Activated CD4-positive, alpha-beta T cell treated with anti-CD3 and anti-CD28 coated beads for 36 hours (primary cell): ENCODE data around the gene CASKIN1. TPM values are rescaled to one million over a fixed set of nuclear protein-coding genes. Genes with fewer than 3 reads are reported as not detected.

Experiments
- ATAC-seq: fragments of 200-7000 bp; cut with Tn5 transposase; one replicate; pipeline ENCODE4 v1.10.0; 2021; ENCODE audit warnings: mild to moderate bottlenecking, moderate library complexity
- CTCF ChIA-PET: fragments of 350-600 bp; sonication (Branson Sonifier 250); formaldehyde crosslinking; loops from one replicate; lab custom pipeline; 2021; ENCODE audit warnings: antibody characterized with exemption; lab: Charles Lee
- POLR2A ChIA-PET: fragments of 350-600 bp; sonication (Branson Sonifier 250); formaldehyde crosslinking; loops from one replicate; lab custom pipeline; 2021; ENCODE audit warnings: antibody characterized with exemption, inconsistent platforms; lab: Charles Lee
- DNase-seq: peaks from one replicate; pipeline ENCODE4 v3.0.0-alpha.2; 2020
- H3K27ac Mint-ChIP-seq: one replicate; pipeline ENCODE4 v1.8.0; 2021; ENCODE audit warnings: mixed read lengths
- H3K27me3 Mint-ChIP-seq: one replicate; pipeline ENCODE4 v1.8.0; 2021; ENCODE audit warnings: mixed read lengths
- H3K36me3 Mint-ChIP-seq: one replicate; pipeline ENCODE4 v1.8.0; 2021; ENCODE audit warnings: low read depth, mixed read lengths
- H3K4me1 Mint-ChIP-seq: one replicate; pipeline ENCODE4 v1.8.0; 2021; ENCODE audit warnings: mixed read lengths
- H3K4me3 Mint-ChIP-seq: one replicate; pipeline ENCODE4 v1.8.0; 2021; ENCODE audit warnings: mild to moderate bottlenecking, moderate library complexity, mixed read lengths
- H3K9me3 Mint-ChIP-seq: one replicate; pipeline ENCODE4 v1.8.0; 2021; ENCODE audit warnings: low read depth, mixed read lengths
- intact Hi-C, 2 experiments: fragments of 100-400 bp; cut with DNase I in 1 of 2; cut with micrococcal nuclease in 1 of 2; formaldehyde crosslinking; loops; one replicate each; pipeline versions ENCODE4 v1.14.2 to v1.15.1; 2022 to 2024; cut with DNase I, micrococcal nuclease
- total RNA-seq, 2 experiments: library from RNA; stranded (reverse); gene quantifications; one replicate each; pipeline ENCODE4 v1.2.3, GENCODE V29; 2021

The CASKIN1 gene
- total RNA-seq, 2 experiments from 2014 or later = 0.98 to 1.3 TPM

DNA sequence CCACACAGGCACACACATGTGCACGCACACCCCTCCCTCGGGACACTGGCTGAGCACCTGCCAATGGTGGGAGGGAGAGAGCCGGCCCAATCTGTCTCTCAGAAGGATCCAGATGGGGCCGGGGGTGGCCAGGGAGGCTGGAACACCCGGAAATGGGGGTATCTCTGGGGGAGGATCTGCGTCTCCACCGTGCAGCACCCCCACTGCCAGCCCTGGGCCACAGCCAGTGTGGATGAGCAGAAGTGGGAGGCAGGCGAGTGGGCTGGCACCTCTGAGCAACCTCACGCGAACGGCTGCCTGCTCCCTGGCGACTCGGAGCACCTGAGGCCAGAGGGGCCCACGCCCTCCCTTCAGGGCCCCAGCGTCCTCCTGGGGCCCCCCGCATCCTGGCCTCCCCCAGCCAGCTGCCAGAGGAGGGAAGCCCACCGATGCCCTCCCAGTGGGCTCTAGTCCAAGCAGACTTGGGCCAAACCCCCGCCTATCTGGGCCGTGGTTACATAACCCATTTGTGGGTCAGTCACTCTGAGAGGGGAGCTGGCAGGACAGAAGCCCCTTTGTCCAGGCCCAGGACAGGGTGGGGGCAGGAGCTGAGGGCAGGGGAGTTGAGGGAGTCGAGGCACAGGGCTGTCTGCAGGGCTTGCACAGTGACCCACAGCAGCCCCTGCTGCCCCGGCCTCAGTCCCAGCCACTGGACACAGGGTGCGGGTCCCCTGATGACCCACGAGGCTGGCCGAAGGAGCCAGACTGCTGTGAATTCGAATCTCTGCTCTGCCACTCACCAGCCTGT, 5.6 kb downstream of the CASKIN1 start:
- H3K27ac Mint-ChIP-seq = no peak overlapping the region
- intact Hi-C loops = no loop called here
- H3K9me3 Mint-ChIP-seq = no peaks in the 10 kb centered on the region
- H3K36me3 Mint-ChIP-seq = no peaks in the 10 kb centered on the region
- CTCF ChIA-PET = interaction anchor here (0.5 kb wide), 1 partner anchor 199 kb away, joined by 3 read pairs; no protein-coding TSS in a partner anchor
- ATAC-seq = no peak
- H3K4me1 Mint-ChIP-seq = peaks cover 5% of the 10 kb centered on the region
- POLR2A ChIA-PET = interaction anchor here (0.6 to 0.7 kb wide), 2 partner anchors 20 to 35 kb away, joined by 3 read pairs; partner anchors contain the start of genes BRICD5 and TRAF7
- no peak overlapping the region for H3K4me3 Mint-ChIP-seq
- no peak for DNase-seq
- peaks cover 7% of the 10 kb centered on the region for H3K27me3 Mint-ChIP-seq

DNA sequence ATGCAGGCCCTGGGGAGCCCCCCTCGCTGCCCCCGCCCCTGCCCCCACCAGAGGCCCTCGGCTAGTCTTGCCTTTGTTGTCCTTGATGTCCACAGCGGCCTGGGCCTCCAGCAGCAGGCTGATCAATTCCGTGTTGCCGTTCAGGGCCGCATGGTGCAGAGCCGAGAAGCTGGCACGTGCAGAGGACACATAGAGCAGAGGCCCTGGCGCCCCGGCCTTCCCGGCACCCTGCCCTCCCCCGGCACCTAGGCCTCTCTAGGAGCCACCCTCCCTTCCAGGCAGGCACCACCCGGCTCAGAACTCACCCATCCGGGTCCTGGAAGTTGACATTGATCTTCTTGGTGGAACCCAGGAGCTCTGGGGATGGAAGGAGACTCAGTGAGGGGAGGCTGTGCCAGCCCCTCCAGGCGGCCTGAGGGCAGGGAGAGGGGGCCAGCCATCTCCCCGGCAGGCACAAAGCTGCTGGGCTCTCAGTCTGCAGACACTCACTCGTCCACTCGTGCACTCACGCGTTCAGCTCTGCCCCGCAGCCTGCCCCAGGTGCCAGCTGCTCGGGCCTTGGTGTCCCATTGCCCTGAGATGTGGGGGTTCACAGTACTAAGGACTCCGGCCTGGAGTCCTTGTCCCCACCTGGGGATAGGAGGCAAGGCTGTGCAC, 6.3 kb downstream of the CASKIN1 start:
- H3K9me3 Mint-ChIP-seq = no peaks in the 10 kb centered on the region
- ChIA-PET CTCF (interaction anchor here (0.6 kb wide), 1 partner anchor 23 kb away, joined by 3 read pairs; no protein-coding TSS in a partner anchor), POLR2A (interaction anchor here (0.7 kb wide), 1 partner anchor 201 kb away, joined by 3 read pairs; no protein-coding TSS in a partner anchor)
- no peak overlapping the region for H3K27ac Mint-ChIP-seq
- no peak overlapping the region for H3K4me3 Mint-ChIP-seq
- DNase-seq (no peak), ATAC-seq (no peak)
- intact Hi-C loops = no loop called here
- peaks cover 5% of the 10 kb centered on the region for H3K27me3 Mint-ChIP-seq
- no peaks in the 10 kb centered on the region for H3K36me3 Mint-ChIP-seq
- H3K4me1 Mint-ChIP-seq = peaks cover 4% of the 10 kb centered on the region

DNA sequence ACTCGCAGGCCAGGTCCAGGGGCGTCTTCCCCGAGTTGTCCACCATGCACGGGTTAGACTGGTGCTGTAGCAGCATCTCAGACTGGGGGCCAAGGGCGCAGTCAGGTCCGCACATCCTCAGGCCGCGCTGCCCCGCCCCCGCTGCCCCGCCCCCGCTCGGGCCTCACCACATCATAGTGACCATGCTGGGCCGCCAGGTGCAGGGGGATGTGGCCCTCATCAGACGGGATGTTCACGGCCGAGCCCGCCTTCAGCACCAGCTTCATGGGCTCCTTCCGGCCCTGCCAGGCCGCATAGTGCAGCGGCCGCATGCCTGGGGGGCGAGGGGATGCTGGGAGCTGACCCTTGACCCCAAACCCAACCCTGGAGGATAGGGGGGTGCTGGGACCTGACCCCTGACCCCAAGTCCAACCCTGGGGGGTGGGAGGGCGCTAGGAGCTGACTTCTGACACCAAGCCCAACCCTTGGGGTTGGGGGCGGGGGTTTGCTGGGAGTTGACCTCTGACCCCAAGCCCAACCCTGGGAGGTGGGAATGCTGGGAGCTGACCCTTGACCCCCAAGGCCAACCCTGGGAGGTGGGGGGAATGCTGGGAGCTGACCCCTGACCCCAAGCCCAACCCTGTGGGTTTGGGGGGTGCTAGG, 7.0 kb downstream of the CASKIN1 start:
- Mint-ChIP-seq H3K9me3 (no peaks in the 10 kb centered on the region), H3K4me1 (no peaks in the 10 kb centered on the region), H3K27me3 (no peaks in the 10 kb centered on the region), H3K4me3 (no peak overlapping the region), H3K27ac (no peak overlapping the region), H3K36me3 (no peaks in the 10 kb centered on the region)
- ATAC-seq (no peak), DNase-seq (no peak)
- intact Hi-C loops = no loop called here
- CTCF ChIA-PET = interaction anchor here (0.6 kb wide), 1 partner anchor 22 kb away, joined by 3 read pairs; no protein-coding TSS in a partner anchor
- POLR2A ChIA-PET = interaction anchor here (0.7 kb wide), 1 partner anchor 201 kb away, joined by 3 read pairs; no protein-coding TSS in a partner anchor

DNA sequence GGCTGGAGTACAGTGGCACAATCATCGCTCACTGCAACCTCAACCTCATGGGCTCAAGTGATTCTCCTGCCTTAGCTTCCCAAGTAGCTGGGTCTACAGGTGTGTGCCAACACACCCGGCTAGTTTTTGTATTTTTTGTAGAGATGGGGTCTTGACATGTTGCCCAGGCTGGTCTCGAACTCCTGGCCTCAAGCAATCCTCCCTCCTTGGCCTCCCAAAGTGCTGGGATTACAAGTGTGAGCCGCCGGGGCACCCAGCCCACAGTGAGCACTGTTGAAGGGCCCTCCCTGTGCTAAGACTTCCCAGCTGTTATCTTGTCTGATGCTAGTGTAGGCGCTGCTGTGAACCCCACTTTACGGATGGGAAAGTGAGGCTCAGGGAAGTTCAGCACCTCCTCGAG, 8.0 kb downstream of the CASKIN1 start:
- intact Hi-C loops = no loop called here

DNA sequence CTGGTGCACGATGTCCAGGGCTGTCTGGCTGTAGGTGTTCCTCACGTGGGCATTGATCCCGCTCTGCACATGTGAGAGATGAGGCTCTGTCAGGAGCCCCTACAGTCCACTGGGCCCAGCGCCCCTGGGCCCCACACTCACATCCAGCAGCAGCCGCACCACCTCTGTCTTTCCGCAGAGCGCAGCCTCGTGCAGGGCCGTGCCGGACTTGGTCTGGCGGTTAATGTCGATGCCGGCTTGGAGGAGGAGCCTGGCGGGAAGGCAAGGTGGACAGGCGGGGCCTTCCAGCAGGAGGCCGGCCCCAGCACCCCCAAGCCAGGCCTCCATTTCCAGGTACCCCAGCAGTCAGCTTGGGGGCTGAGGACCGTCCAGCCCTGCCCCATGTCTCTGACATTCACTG, 9.2 kb downstream of the CASKIN1 start:
- ATAC-seq = no peak
- CTCF ChIA-PET = no interaction called here
- Mint-ChIP-seq H3K4me1 (no peaks in the 10 kb centered on the region), H3K27ac (no peak overlapping the region), H3K4me3 (no peak overlapping the region), H3K27me3 (no peaks in the 10 kb centered on the region), H3K9me3 (no peaks in the 10 kb centered on the region), H3K36me3 (no peaks in the 10 kb centered on the region)
- intact Hi-C loops = no loop called here
- DNase-seq = no peak
- POLR2A ChIA-PET = interaction anchor here (0.7 kb wide), 1 partner anchor 247 kb away, joined by 4 read pairs; no protein-coding TSS in a partner anchor

More for the DNA sequence above, 8.0 kb downstream of the CASKIN1 start:
- ChIA-PET CTCF (no interaction called here), POLR2A (interaction anchor here (1.1 kb wide), 1 partner anchor 33 kb away, joined by 6 read pairs; the partner anchor contains the start of gene TRAF7)
- H3K4me1 Mint-ChIP-seq = no peaks in the 10 kb centered on the region
- H3K27ac Mint-ChIP-seq = no peak overlapping the region
- no peak overlapping the region for H3K4me3 Mint-ChIP-seq
- DNase-seq = no peak
- no peaks in the 10 kb centered on the region for H3K36me3 Mint-ChIP-seq
- ATAC-seq = no peak
- H3K9me3 Mint-ChIP-seq = no peaks in the 10 kb centered on the region
- H3K27me3 Mint-ChIP-seq = no peaks in the 10 kb centered on the region

DNA sequence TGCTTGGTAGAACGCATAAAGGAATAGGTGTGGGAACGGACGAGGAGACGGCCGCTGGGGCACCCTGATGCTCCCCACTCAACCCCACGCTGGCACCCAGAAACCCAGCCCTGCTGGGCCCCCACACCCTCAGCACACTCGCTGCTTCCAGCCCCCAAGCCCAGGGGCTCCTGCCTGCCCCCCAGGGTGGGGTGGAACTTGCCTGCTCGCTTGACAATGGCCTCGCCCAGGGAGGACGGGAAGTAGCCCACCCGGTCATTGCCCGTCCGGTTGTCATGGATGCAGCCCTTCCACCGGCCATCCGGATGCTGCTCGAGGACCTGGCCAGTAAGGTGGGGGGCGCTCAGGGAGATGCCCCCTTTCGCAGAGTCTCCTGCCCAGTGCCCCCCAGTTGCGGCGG, 9.9 kb downstream of the CASKIN1 start:
- no peaks in the 10 kb centered on the region for H3K4me1 Mint-ChIP-seq
- H3K27ac Mint-ChIP-seq = no peak overlapping the region

DNA sequence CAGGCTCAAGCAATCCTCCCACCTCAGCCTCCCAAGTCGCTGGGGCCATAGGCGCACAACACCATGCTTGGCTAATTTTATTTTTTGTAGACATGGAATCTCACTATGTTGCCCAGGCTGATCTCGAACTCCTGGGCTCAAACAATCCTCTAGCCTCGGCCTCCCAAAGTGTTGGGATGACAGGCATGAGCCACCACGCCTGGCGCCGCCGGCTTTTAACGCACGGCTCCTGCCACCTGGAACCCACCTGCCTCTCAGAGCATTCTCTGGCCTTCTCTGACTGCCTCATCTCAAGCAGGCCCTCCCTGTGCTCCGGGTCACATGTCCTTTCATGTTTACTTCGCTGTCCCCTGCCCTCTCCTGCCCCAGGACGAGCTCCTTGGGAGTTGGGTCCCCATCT, 10.3 kb downstream of the CASKIN1 start:
- Mint-ChIP-seq H3K27ac (no peak overlapping the region), H3K4me1 (no peaks in the 10 kb centered on the region), H3K9me3 (no peaks in the 10 kb centered on the region), H3K36me3 (no peaks in the 10 kb centered on the region), H3K4me3 (no peak overlapping the region), H3K27me3 (no peaks in the 10 kb centered on the region)
- no peak for ATAC-seq
- CTCF ChIA-PET = no interaction called here
- no peak for DNase-seq
- POLR2A ChIA-PET = no interaction called here
- intact Hi-C loops = no loop called here

More for the DNA sequence above, 9.9 kb downstream of the CASKIN1 start:
- DNase-seq = no peak
- CTCF ChIA-PET = no interaction called here
- H3K27me3 Mint-ChIP-seq = no peaks in the 10 kb centered on the region
- POLR2A ChIA-PET = no interaction called here
- no peaks in the 10 kb centered on the region for H3K36me3 Mint-ChIP-seq
- ATAC-seq = no peak
- H3K4me3 Mint-ChIP-seq = no peak overlapping the region
- intact Hi-C loops = no loop called here
- no peaks in the 10 kb centered on the region for H3K9me3 Mint-ChIP-seq

DNA sequence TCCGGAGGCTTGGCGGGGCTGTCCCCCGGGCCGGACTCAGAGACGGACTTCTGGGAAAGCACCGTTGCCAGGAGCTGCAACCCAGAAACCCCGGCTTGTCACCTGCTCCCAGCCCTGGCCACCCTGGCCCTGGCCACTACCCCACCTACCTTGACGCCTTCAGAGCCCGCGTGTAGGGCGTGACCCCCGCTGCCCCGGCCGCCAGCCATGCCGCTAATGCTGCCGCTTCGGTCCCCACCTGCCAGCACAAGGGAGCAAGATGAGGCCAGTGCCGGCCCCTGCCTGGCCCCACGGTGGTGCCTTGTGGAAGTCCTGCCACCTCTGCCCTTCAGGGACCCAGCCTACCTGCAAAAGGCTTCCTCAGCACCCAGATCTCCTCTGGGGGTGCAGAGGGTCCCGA, 11.4 kb downstream of the CASKIN1 start:
- CTCF ChIA-PET = no interaction called here
- H3K4me1 Mint-ChIP-seq = no peaks in the 10 kb centered on the region
- no peak for DNase-seq
- POLR2A ChIA-PET = no interaction called here
- no peak overlapping the region for H3K4me3 Mint-ChIP-seq
- H3K27me3 Mint-ChIP-seq = no peaks in the 10 kb centered on the region
- no peak for ATAC-seq
- no peaks in the 10 kb centered on the region for H3K9me3 Mint-ChIP-seq
- intact Hi-C loops = no loop called here
- H3K27ac Mint-ChIP-seq = no peak overlapping the region
- no peaks in the 10 kb centered on the region for H3K36me3 Mint-ChIP-seq

DNA sequence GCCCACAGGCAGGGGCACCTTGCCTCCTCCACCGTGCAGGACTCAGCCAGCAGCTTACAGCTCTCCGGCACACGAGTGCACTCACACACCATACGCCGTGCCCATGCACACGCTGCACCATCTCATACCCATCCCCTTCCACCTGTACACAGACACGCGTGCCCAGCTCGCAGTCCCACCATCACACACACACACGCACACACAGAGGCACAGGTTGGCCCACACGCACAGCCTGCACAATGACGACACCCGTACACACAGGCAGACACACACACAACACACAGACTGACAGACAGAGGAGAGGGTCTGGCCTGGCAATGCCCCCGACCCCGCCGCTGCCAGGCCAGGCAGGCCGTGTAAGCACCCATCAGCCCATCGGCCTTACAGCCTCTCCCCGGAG, 12.1 kb downstream of the CASKIN1 start:
- CTCF ChIA-PET = no interaction called here
- POLR2A ChIA-PET = no interaction called here
- Mint-ChIP-seq H3K4me1 (no peaks in the 10 kb centered on the region), H3K27me3 (no peaks in the 10 kb centered on the region), H3K9me3 (no peaks in the 10 kb centered on the region), H3K36me3 (no peaks in the 10 kb centered on the region), H3K4me3 (no peak overlapping the region), H3K27ac (no peak overlapping the region)
- ATAC-seq (no peak), DNase-seq (no peak)
- intact Hi-C loops = no loop called here

DNA sequence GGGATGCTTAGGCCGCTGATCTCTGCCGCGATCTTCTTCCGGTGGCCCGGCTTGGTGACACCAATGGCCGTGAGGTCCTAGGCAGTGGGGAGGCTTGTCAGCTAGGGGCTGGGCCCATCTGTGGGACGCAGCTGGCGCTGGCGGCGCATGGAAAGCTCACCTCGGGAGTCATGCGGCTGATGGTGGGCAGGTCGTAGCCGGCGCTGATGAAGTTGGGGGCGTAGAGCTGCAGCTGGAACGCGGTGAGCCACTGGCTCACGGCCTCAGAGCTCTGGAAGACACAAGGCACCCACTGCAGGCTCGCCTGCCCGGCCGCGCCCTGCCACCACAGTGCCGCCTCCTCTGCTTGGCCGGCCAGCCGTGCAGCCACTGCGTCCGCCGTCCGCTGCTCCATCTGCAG, 12.7 kb downstream of the CASKIN1 start:
- Mint-ChIP-seq H3K27me3 (no peaks in the 10 kb centered on the region), H3K4me3 (no peak overlapping the region), H3K27ac (no peak overlapping the region), H3K9me3 (no peaks in the 10 kb centered on the region), H3K4me1 (no peaks in the 10 kb centered on the region), H3K36me3 (no peaks in the 10 kb centered on the region)
- no peak for ATAC-seq
- ChIA-PET CTCF (no interaction called here), POLR2A (no interaction called here)
- DNase-seq = no peak
- intact Hi-C loops = no loop called here

DNA sequence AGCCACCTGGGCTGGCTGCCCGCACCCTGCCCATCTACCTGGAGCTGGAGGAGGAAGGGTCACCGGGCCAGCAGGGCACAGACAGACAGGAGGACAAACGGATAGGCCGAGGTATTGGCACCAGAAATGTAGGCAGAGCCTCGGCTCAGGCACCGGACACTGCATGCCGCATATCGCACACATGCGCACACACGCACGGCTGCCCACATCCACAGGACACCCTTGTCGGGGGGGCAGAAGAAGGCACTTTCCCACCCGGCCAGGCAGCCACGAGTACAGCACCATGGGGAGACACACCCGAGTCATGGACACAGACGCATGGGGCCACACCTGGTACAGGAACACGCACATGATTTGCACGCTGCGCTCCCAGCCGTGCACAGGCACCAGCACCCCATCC, 14.5 kb downstream of the CASKIN1 start:
- ATAC-seq = no peak
- peaks cover 3% of the 10 kb centered on the region for H3K36me3 Mint-ChIP-seq
- ChIA-PET CTCF (no interaction called here), POLR2A (interaction anchor here (1.4 kb wide), 1 partner anchor 26 kb away, joined by 6 read pairs; the partner anchor contains the start of gene TRAF7)
- H3K27ac Mint-ChIP-seq = no peak overlapping the region
- no peaks in the 10 kb centered on the region for H3K9me3 Mint-ChIP-seq
- DNase-seq = no peak
- no peaks in the 10 kb centered on the region for H3K27me3 Mint-ChIP-seq
- intact Hi-C loops = no loop called here
- H3K4me3 Mint-ChIP-seq = no peak overlapping the region
- no peaks in the 10 kb centered on the region for H3K4me1 Mint-ChIP-seq
